ENCODE results near the gene MYO10.

The MYO10 gene

GRCh38 chr5:16916262-16916878 lies 19.7 kb downstream of the MYO10 start:
- no peak for DNase-seq

- DNase-seq, result no peak
These were observed 21.5 kb downstream of the MYO10 start for GRCh38 chr5:16914584-16914983.

- no peak for DNase-seq
These were observed 22.0 kb downstream of the MYO10 start for GRCh38 chr5:16914108-16914435.

- DNase-seq, result no peak
These were observed 22.6 kb downstream of the MYO10 start for GRCh38 chr5:16913187-16914107.

- DNase-seq, result no peak
These were observed 24.0 kb downstream of the MYO10 start for GRCh38 chr5:16912080-16912479.

GRCh38 chr5:16909464-16909863 lies 26.6 kb downstream of the MYO10 start:
- DNase-seq, result no peak

GRCh38 chr5:16907270-16907669 lies 28.8 kb downstream of the MYO10 start:
- DNase-seq, result no peak

- DNase-seq, result no peak
These were observed 29.8 kb downstream of the MYO10 start for GRCh38 chr5:16906255-16906654.

GRCh38 chr5:16903480-16904300 lies 32.4 kb downstream of the MYO10 start:
- DNase-seq, result no peak

GRCh38 chr5:16902846-16903245 lies 33.2 kb downstream of the MYO10 start:
- DNase-seq, result no peak

GRCh38 chr5:16901021-16901644 lies 35.0 kb downstream of the MYO10 start:
- no peak for DNase-seq

- no peak for DNase-seq
These were observed 36.9 kb downstream of the MYO10 start for GRCh38 chr5:16899171-16899570.

GRCh38 chr5:16897800-16898199 lies 38.3 kb downstream of the MYO10 start:
- no peak for DNase-seq

- DNase-seq, result no peak
These were observed 38.8 kb downstream of the MYO10 start for GRCh38 chr5:16897284-16897704.

GRCh38 chr5:16896767-16897166 lies 39.3 kb downstream of the MYO10 start:
- DNase-seq, result no peak

- DNase-seq, result no peak
These were observed 41.6 kb downstream of the MYO10 start for GRCh38 chr5:16894236-16895057.

GRCh38 chr5:16891033-16891432 lies 45.1 kb downstream of the MYO10 start:
- no peak for DNase-seq

GRCh38 chr5:16889972-16890519 lies 46.0 kb downstream of the MYO10 start:
- DNase-seq, result no peak

GRCh38 chr5:16889203-16889971 lies 46.7 kb downstream of the MYO10 start:
- DNase-seq, result no peak

GRCh38 chr5:16888694-16889124 lies 47.4 kb downstream of the MYO10 start:
- no peak for DNase-seq

- no peak for DNase-seq
These were observed 49.2 kb downstream of the MYO10 start for GRCh38 chr5:16886793-16887345.

Measured in effector CD8-positive, alpha-beta T cell (primary cell).